Stomach (tissue), 9 donors: ENCODE results near the gene TMEM254. TPM values are rescaled to one million over a fixed set of nuclear protein-coding genes. Genes with fewer than 3 reads are reported as not detected.

Experiments used
- DNase-seq, 2 donors: peaks; one replicate each; pipeline versions ENCODE4 v3.0.0 to v3.0.0-alpha.2; 2013 to 2019
- H3K27ac ChIP-seq, 5 donors: fragments of 200-600 bp in 4 of 5; sonication (generic) in 4 of 5; one replicate each; pipeline ENCODE4 v1.5.1; 2013 to 2019; ENCODE audit warnings: mild to moderate bottlenecking in 1 of 5, moderate library complexity in 1 of 5
- H3K27me3 ChIP-seq, 3 donors: fragments of 200-600 bp; sonication (generic); one replicate each; pipeline ENCODE4 v1.5.1; 2017 to 2019; ENCODE audit warnings: mixed run types in 1 of 3
- H3K36me3 ChIP-seq, 4 donors: fragments of 200-600 bp; sonication (generic); 1 replicate in 3 of 4; 2 replicates in 1 of 4; pipeline ENCODE4 v1.5.1; 2016 to 2019
- H3K4me1 ChIP-seq, 4 donors: fragments of 200-600 bp; sonication (generic); one replicate each; pipeline ENCODE4 v1.5.1; 2016 to 2019
- H3K4me3 ChIP-seq, 4 donors: fragments of 200-600 bp; sonication (generic) in 3 of 4; one replicate each; pipeline ENCODE4 v1.5.1; 2016 to 2019; ENCODE audit warnings: mild to moderate bottlenecking in 1 of 4
- H3K9me3 ChIP-seq, 4 donors: fragments of 200-600 bp; sonication (generic); one replicate each; pipeline ENCODE4 v1.5.1; 2016 to 2019
- CTCF ChIP-seq, 7 experiments: fragments of 450-650 bp in 4 of 7; fragments of 200-600 bp in 3 of 7; sonication (generic) in 3 of 7; IDR thresholded peaks; one replicate each; pipeline ENCODE4 v1.5.1; 2016 to 2019; ENCODE audit warnings: antibody characterized with exemption in 7 of 7, control low read depth in 2 of 7, mild to moderate bottlenecking in 1 of 7
- EP300 ChIP-seq: sonication (generic); formaldehyde crosslinking; IDR thresholded peaks from one replicate; pipeline ENCODE4 v1.6.1; 2017; ENCODE audit warnings: antibody characterized with exemption
- POLR2A ChIP-seq, 4 donors: fragments of 450-650 bp; IDR thresholded peaks; one replicate each; pipeline ENCODE4 v1.6.1; 2016; ENCODE audit warnings: antibody characterized with exemption in 4 of 4, control low read depth in 2 of 4, mild to moderate bottlenecking in 1 of 4, moderate library complexity in 1 of 4
- POLR2AphosphoS5 ChIP-seq, 3 donors: sonication (generic); formaldehyde crosslinking; IDR thresholded peaks; one replicate each; pipeline ENCODE4 v1.6.1; 2016; ENCODE audit warnings: antibody characterized with exemption in 3 of 3
- WGBS, 5 donors: extraction: QIAGEN DNeasy Blood & Tissue Kit in 3 of 5; methylation state at CpG; one replicate each; pipeline versions ENCODE4 v1.1.5 to v1.1.7; 2013 to 2018; 5-methylcytosine and 5-hydroxymethylcytosine counted together
- intact Hi-C: fragments of 100-400 bp; cut with DNase I; formaldehyde crosslinking; loops from one replicate; pipeline ENCODE4 v1.15.1; 2023; ENCODE audit warnings: low total_unique reads
- polyA plus RNA-seq, 3 donors: library from polyadenylated mRNA; stranded (reverse); fragments of 200-250 nt; gene quantifications; one replicate each; pipeline ENCODE4 v1.2.3, GENCODE V29; 2013
- total RNA-seq, 5 donors: library from RNA; depleted of rRNA; stranded (reverse); fragments of >200 nt; gene quantifications; one replicate each; pipeline versions ENCODE4 v1.1.0 to v1.2.3, GENCODE V29; 2014 to 2016
- donor health status: healthy with polysubstance abuse.
- donor health status: Bipolar disorder and iron deficiency.
- donor health status: healthy.

TMEM254 gene
- total and polyA plus RNA-seq, 8 donors, result 1.2 to 21.6 (median 11.8) TPM

DNA sequence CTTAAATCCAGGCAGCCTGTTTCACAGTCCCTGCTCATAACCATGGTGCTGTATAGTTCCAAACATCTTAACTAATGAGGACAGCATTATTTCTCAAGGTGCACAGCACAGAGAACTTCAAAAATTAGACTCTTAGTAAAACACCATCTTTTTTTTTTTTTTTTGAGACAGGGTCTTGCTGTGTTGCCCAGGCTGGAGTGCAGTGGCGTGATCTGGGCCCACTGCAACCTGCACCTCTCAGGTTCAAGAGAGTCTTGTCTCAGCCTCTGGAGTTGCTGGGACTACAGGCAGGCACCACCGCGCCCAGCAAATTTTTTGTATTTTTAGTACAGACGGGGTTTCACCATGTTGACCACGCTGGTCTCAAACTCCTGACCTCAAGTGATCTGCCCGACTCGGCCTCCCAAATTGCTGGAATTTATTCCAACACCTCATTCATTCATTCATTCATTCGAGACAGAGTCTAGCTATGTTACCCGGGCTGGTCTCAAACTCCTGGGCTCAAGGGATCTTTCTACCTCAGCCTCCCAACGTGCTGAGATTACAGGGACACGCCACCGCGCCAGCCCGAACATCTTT lies 507 bp upstream of the TMEM254 start:
- TF ChIP-seq POLR2AphosphoS5 (IDR thresholded peaks at IDR 0.05) (no peak), POLR2A (IDR thresholded peaks at IDR 0.05) (no peak), CTCF (IDR thresholded peaks at IDR 0.05) (no peak), EP300 (no peak)
- intact Hi-C loops, result no loop called here
- WGBS, 5 donors, result 29 to 43% (median 34%) methylated on average over 14 of the region's 14 CpGs

DNA sequence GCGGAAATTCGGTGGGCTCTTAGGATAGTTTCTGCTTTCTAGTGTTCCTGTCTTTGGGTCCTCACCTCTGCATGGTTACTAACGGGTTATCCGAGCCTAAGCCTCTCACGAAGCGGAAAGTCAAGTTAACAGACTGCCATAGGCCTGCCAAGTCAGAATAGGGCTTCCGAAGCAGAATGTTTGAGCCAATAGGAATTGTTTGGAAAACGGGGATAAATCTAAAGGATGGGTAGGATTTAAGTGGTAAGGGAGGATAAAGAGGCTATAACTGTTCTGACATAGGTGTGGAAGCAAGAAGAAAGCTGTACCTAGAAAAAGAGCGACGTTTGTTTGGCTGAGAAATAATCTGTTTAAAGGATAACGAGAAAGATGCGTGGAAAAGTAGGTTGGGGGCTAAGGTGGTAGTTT lies 851 bp downstream of the TMEM254 start:
- peak overlapping the region; percentile 88 to 97 (median 92) for H3K27ac ChIP-seq
- intact Hi-C loops, result no loop called here

More for the DNA sequence above, 507 bp upstream of the TMEM254 start:
- H3K27ac ChIP-seq, result peak overlapping the region; percentile 88 to 97 (median 92)
- peaks cover 0 to 14% (median 3%) of the 10 kb centered on the region in 4 donors for H3K36me3 ChIP-seq
- no peaks in the 10 kb centered on the region for H3K27me3 ChIP-seq
- H3K4me1 ChIP-seq, result peaks cover 5 to 23% (median 18%) of the 10 kb centered on the region in 4 donors
- H3K4me3 ChIP-seq, result peak overlapping the region; percentile 65 to 84 (median 74)
- H3K9me3 ChIP-seq, result no peaks in the 10 kb centered on the region
- DNase-seq, result no peak

DNA sequence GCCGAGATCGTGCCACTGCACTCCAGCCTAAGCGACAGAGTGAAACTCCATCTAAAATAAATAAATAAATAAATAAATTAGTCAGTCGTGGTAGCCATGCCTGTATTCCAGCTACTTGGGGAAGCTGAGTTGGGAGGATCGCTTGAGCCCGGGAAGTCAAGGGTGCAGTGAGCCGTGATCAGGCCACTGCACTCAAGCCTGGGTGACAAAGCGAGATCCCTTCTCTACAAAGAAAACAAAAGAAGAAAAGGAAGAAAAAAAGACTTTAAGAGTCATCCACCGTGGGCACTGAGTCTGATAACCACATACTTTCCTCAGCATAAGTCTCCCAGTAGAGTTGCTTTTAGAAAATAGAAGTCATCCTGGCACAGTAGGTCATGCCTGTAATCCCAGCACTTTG lies 2.6 kb downstream of the TMEM254 start:
- Histone ChIP-seq H3K9me3 (no peaks in the 10 kb centered on the region), H3K27ac (no peak overlapping the region), H3K36me3 (peaks cover 0 to 44% (median 31%) of the 10 kb centered on the region in 4 donors), H3K4me3 (no peak overlapping the region), H3K4me1 (peaks cover 5 to 23% (median 18%) of the 10 kb centered on the region in 4 donors), H3K27me3 (no peaks in the 10 kb centered on the region)
- no peak for DNase-seq
- intact Hi-C loops, result no loop called here
- no peak for TF ChIP-seq CTCF (IDR thresholded peaks at IDR 0.05)
- no peak for TF ChIP-seq EP300
- TF ChIP-seq POLR2AphosphoS5 (IDR thresholded peaks at IDR 0.05), result no peak
- TF ChIP-seq POLR2A (IDR thresholded peaks at IDR 0.05), result no peak
- 86 to 95% (median 92%) methylated on average over 9 of the region's 9 CpGs for WGBS, 5 donors

More for the DNA sequence above, 851 bp downstream of the TMEM254 start:
- H3K4me1 ChIP-seq, result peaks cover 5 to 23% (median 18%) of the 10 kb centered on the region in 4 donors
- WGBS, 5 donors, result 2 to 4% (median 3%) methylated on average over 12 of the region's 12 CpGs
- H3K9me3 ChIP-seq, result no peaks in the 10 kb centered on the region
- H3K27me3 ChIP-seq, result no peaks in the 10 kb centered on the region
- DNase-seq, result no peak
- H3K4me3 ChIP-seq, result peak overlapping the region; percentile 65 to 84 (median 74)
- H3K36me3 ChIP-seq, result peaks cover 0 to 27% (median 16%) of the 10 kb centered on the region in 4 donors
- TF ChIP-seq POLR2A (IDR thresholded peaks at IDR 0.05), result no peak
- no peak for TF ChIP-seq POLR2AphosphoS5 (IDR thresholded peaks at IDR 0.05)
- no peak for TF ChIP-seq EP300
- TF ChIP-seq CTCF (IDR thresholded peaks at IDR 0.05), result no peak

GRCh38 chr10:80081801-80082750 lies 3.6 kb downstream of the TMEM254 start:
- Histone ChIP-seq H3K4me3 (no peak overlapping the region), H3K36me3 (peaks cover 0 to 55% (median 37%) of the 10 kb centered on the region in 4 donors), H3K4me1 (peaks cover 5 to 23% (median 18%) of the 10 kb centered on the region in 4 donors), H3K27me3 (no peaks in the 10 kb centered on the region), H3K27ac (no peak overlapping the region), H3K9me3 (no peaks in the 10 kb centered on the region)
- intact Hi-C loops, result no loop called here
- DNase-seq, result no peak
- 54 to 66% (median 66%) methylated on average over 5 of the region's 5 CpGs for WGBS, 5 donors
- TF ChIP-seq POLR2AphosphoS5 (IDR thresholded peaks at IDR 0.05) (no peak), CTCF (IDR thresholded peaks at IDR 0.05) (no peak), POLR2A (IDR thresholded peaks at IDR 0.05) (no peak), EP300 (no peak)
